ENCODE results near the gene SCARF1. TPM values are rescaled to one million over a fixed set of nuclear protein-coding genes. Genes with fewer than 3 reads are reported as not detected.

Gene SCARF1
- total and polyA plus RNA-seq, 10 donors, result 5.1 to 112 (median 60.3) TPM

DNA sequence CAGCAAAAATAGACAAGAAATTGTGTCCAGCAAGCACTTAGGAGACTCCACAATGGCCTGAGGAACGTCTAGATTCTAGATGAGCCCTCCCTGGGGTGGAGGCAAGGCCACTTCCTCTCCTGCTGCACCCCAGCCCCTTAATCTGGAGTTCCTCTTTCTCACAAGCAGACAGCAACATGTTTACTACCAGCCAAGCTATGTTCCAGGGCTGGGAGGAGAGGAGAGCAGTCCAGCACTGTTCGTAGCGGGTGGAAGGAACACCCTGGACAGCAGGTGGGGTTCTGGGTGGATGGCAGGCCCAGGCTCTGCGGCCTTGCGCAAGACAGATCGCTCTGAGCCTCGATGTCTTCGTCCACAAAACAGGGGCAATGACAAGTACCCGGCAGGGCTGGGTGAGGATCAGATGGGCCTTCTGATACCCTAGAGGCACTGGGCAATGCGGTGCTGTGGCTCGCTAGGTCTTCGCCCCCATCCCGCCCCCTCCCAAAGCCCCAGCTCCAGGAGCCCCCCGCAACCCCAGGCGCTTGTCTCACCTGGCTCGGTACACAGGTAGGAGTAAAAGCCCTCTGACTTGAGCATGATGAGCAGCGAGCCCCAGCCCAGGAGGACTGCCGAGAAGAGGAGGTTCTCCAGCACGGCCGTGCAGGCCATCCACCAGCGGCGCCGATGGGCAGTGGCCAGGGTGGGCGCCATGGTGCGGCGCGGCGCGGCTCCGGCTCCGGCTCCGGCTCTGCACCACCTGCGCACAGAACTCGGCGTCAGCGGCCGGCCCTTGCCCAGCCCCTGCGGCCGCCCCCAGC, 18.1 kb downstream of the SCARF1 start:
- Histone ChIP-seq H3K36me3 (peaks cover 0 to 30% (median 2%) of the 10 kb centered on the region in 6 donors), H3K4me3 (peak overlapping the region; percentile 76 to 99 (median 88)), H3K27me3 (replicated peaks in 1 of 7) (no peaks in the 10 kb centered on the region), H3K9me3 (no peaks in the 10 kb centered on the region), H3K4me1 (peaks cover 15 to 83% (median 63%) of the 10 kb centered on the region in 6 donors), H3K27ac (peak overlapping the region; percentile 82 to 99 (median 96))
- peak; percentile 87 for DNase-seq
- intact Hi-C loops (cut with DNase I; ENCODE audit: low total_unique reads), result loop anchor here (5.0 kb wide), 1 partner anchor 65 kb away; the partner anchor contains the start of gene PITPNA
- 8 to 27% (median 13%) methylated on average over 7 to 39 of the region's 39 CpGs for WGBS, 5 donors
- TF ChIP-seq POLR2AphosphoS5 (IDR thresholded peaks at IDR 0.05) (peak; percentile 82 to 96 (median 88)), POLR2A (IDR thresholded peaks at IDR 0.05) (peak; percentile 47 to 71 (median 69))
- TF ChIP-seq, protein P1, sequence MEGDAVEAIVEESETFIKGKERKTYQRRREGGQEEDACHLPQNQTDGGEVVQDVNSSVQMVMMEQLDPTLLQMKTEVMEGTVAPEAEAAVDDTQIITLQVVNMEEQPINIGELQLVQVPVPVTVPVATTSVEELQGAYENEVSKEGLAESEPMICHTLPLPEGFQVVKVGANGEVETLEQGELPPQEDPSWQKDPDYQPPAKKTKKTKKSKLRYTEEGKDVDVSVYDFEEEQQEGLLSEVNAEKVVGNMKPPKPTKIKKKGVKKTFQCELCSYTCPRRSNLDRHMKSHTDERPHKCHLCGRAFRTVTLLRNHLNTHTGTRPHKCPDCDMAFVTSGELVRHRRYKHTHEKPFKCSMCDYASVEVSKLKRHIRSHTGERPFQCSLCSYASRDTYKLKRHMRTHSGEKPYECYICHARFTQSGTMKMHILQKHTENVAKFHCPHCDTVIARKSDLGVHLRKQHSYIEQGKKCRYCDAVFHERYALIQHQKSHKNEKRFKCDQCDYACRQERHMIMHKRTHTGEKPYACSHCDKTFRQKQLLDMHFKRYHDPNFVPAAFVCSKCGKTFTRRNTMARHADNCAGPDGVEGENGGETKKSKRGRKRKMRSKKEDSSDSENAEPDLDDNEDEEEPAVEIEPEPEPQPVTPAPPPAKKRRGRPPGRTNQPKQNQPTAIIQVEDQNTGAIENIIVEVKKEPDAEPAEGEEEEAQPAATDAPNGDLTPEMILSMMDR (IDR thresholded peaks at IDR 0.05 in 8 of 11, conservative IDR thresholded peaks at IDR 0.05 in 3 of 11), result peak in 2 of 11 experiments; percentile 20 to 21

DNA sequence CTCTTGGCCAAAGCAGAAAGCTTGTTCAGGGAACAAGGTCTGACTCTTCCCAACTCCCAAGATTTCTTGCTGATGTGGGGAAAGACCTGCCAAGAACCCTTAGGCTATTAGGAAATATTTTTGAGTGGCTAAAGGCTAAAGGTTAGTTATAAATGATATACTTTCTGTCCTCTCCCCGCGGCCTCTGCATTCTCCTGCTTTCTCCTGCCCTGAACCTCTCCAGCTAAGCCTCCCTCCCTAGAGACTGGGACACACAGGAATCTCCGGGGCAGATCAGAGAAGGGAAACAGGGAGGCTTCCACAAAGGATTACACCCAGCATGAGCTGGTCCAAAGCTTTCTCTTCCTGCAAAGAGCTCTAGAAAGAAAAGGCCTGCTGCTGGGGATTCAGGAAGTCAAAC, 19.2 kb downstream of the SCARF1 start:
- TF ChIP-seq POLR2AphosphoS5 (IDR thresholded peaks at IDR 0.05), result peak in 1 of 3 donors; percentile 11
- TF ChIP-seq POLR2A (IDR thresholded peaks at IDR 0.05), result no peak
- H3K27me3 ChIP-seq (replicated peaks in 1 of 7), result no peaks in the 10 kb centered on the region
- H3K4me1 ChIP-seq, result peaks cover 15 to 85% (median 66%) of the 10 kb centered on the region in 6 donors
- H3K9me3 ChIP-seq, result no peaks in the 10 kb centered on the region
- H3K4me3 ChIP-seq, result peak overlapping the region in 7 of 8 donors; percentile 76 to 99 (median 89)
- intact Hi-C loops (cut with DNase I; ENCODE audit: low total_unique reads), result loop anchor here (5.0 kb wide), 1 partner anchor 64 kb away; the partner anchor contains the start of gene PITPNA
- H3K27ac ChIP-seq, result peak overlapping the region; percentile 82 to 99 (median 96)
- peaks cover 0 to 41% (median 2%) of the 10 kb centered on the region in 6 donors for H3K36me3 ChIP-seq
- 46 to 63% (median 61%) methylated on average over 3 of the region's 3 CpGs for WGBS, 5 donors
- DNase-seq, result no peak

DNA sequence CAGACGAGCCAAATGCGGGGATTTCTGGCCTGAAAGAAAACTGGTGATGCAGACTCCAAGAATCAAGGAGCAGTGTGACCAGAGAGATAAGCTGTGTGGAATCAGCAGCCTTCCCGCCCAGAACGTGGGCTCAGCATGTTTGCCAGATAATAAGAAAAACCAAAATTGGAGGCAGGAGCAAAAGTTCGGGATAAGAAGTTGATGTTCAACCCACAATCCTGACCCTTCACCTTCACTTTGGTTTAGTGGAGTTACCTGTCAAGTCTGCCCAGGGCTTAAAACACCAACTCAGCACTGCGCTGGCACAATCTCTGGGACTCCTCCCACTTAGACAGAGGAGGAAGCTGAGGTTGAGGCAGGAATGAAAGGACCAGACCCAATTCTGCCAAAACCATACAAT, 20.0 kb downstream of the SCARF1 start:
- H3K27me3 ChIP-seq (replicated peaks in 1 of 7), result no peaks in the 10 kb centered on the region
- H3K4me1 ChIP-seq, result peaks cover 15 to 85% (median 62%) of the 10 kb centered on the region in 6 donors
- no peaks in the 10 kb centered on the region for H3K9me3 ChIP-seq
- WGBS, 5 donors, result 69 to 88% (median 75%) methylated on average over 6 of the region's 6 CpGs
- H3K27ac ChIP-seq, result peak overlapping the region in 6 of 8 donors; percentile 94 to 99 (median 96)
- no peak for TF ChIP-seq POLR2AphosphoS5 (IDR thresholded peaks at IDR 0.05)
- TF ChIP-seq, protein P1 (IDR thresholded peaks at IDR 0.05 in 8 of 11, conservative IDR thresholded peaks at IDR 0.05 in 3 of 11), result no peak
- TF ChIP-seq POLR2A (IDR thresholded peaks at IDR 0.05), result no peak
- peak overlapping the region in 1 of 8 donors; percentile 31 for H3K4me3 ChIP-seq
- peaks cover 0 to 48% (median 2%) of the 10 kb centered on the region in 6 donors for H3K36me3 ChIP-seq
- no peak for DNase-seq
- intact Hi-C loops (cut with DNase I; ENCODE audit: low total_unique reads), result loop anchor here (5.0 kb wide), 1 partner anchor 63 kb away; the partner anchor contains the start of gene PITPNA

DNA sequence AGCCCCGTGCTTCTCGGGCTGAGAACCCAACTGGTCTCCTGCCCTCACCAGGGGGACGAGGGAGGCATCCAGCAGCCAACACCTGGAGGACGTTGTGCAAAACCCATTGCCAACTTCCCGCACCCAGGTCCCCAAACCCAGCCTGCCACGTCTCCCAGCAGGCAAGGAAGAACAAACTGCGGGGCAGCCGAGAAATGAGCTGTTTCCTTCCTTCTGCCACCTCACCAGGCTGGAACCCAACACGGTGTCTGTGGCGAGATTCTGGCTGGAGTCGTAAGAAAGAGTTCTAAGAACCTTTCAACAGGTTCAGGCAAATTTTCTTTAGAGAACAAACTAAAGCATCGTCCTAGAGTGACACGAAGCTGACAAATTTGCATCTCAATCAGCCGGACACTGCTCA, 20.5 kb downstream of the SCARF1 start:
- peak in 1 of 3 donors; percentile 27 for TF ChIP-seq POLR2AphosphoS5 (IDR thresholded peaks at IDR 0.05)
- no peak for TF ChIP-seq POLR2A (IDR thresholded peaks at IDR 0.05)
- 48 to 56% (median 50%) methylated on average over 12 to 14 of the region's 14 CpGs for WGBS, 5 donors
- peak overlapping the region in 4 of 8 donors; percentile 94 to 99 (median 98) for H3K27ac ChIP-seq
- peak overlapping the region in 1 of 8 donors; percentile 31 for H3K4me3 ChIP-seq
- peaks cover 15 to 80% (median 58%) of the 10 kb centered on the region in 6 donors for H3K4me1 ChIP-seq
- no peaks in the 10 kb centered on the region for H3K27me3 ChIP-seq (replicated peaks in 1 of 7)
- intact Hi-C loops (cut with DNase I; ENCODE audit: low total_unique reads), result loop anchor here (5.0 kb wide), 1 partner anchor 63 kb away; the partner anchor contains the start of gene PITPNA
- DNase-seq, result no peak
- peaks cover 0 to 54% (median 2%) of the 10 kb centered on the region in 6 donors for H3K36me3 ChIP-seq
- no peaks in the 10 kb centered on the region for H3K9me3 ChIP-seq
